NOMO-1 treated with DMSO at 0.1 percent for 48 hours (cell line): Measurements from ENCODE around the gene ZNRF2.

Experiments used
- DNase-seq: peaks from one replicate; lab custom pipeline; 2025; ENCODE audit not compliant: unreplicated experiment; lab: John Stamatoyannopoulos, UW

ZNRF2 gene

DNA sequence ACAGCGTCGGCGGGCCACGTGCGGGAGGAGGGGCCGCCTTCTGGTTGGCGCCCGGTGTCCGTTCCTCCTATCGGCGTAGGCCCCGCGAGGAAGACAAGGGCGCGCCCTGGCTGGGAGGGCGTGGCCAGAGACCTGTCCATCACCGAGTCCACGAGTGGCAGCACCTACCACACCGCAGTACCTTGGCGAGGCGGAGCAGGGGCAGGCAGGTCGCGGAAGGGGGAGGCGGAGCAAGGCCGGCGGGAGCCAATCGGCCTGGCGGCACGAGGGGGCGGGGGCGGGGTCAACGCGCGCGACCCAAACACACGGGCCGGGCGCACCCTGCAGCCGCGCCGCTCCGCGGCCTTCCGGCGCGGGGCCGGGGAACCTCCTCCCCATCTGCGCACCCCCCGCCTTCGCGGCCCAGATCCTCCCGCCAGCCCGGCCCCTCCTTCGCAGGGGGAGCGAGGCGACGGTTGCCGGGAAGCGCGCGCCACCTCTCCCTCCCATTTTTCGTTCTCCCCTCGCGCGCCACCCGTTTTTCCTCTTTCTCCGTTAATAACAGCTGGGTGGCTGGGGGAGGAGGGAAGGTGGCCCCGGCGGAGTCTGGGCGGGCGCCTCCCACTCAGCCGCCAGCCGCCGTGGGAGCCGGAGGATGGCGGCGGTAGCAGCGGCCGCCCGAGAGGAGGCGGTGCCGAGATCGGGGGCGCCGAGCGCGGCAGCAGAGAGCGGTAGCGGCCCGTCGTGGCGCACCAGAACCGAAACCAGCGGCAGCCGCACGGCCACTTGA is at the start of gene ZNRF2:
ZNRF2 (plus strand) TSS at position 300 of the 769 bp plus-strand sequence. CDS start 761 bp downstream, outside the sequence.
- DNase-seq = peak; percentile 99

GRCh38 chr7:30237271-30237695 is 47.1 kb upstream of the ZNRF2 start:
- peak; percentile 37 for DNase-seq

- DNase-seq = no peak
Measured at GRCh38 chr7:30238721-30239441, 45.5 kb upstream of the ZNRF2 start.

DNA sequence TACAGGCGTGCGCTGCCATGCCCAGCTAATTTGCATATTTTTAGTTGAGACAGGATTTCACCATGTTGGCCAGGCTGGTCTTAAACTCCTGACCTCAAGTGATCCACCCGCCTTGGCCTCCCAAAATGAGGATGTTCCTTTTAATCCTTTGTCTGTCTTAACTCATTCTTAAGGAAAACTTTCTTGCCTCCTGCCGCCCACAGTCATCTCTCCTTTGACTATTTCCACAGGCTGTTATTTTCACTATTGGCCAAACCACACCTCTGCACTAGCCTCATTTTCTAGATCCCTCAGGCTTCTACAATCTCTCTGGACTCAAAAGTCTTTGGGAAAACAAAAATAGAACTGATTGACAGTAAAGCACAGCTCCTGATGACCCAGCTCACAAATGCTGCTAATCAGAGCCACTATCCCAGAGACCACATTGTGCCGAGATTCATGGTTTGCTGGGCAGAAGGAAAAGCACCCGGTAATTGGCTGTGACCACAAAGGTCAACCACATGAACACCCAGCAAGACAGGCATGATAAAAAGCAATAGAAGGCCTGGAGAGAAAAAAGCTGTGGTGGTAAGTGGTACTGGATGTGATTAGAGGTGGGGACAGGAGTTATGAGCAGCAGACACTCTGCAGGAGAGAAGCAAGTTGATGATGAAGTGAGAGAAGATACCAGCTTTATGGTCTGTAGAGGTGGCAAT is 44.1 kb upstream of the ZNRF2 start:
- DNase-seq = peak; percentile 48

GRCh38 chr7:30241767-30242166 is 42.6 kb upstream of the ZNRF2 start:
- no peak for DNase-seq

DNA sequence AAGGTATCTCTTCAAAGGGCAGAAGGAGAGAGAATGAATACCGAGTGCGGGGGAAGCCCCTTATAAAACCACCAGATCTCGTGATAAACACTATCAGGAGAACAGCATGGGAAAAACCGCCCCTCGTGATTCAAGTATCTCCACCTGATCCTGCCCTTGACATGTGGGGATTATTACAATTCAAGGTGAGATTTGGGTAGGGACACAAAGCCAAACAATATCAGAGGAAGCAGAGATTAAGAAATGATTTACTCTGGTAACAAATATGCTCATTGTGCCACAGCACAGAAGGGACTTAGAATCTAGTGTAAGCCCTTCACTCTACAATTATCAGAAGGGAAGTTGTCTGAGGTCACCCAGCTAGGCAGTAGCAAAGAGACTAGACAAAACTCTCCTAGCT is 40.1 kb upstream of the ZNRF2 start:
- DNase-seq = no peak

GRCh38 chr7:30245913-30246312 is 38.5 kb upstream of the ZNRF2 start:
- no peak for DNase-seq

DNA sequence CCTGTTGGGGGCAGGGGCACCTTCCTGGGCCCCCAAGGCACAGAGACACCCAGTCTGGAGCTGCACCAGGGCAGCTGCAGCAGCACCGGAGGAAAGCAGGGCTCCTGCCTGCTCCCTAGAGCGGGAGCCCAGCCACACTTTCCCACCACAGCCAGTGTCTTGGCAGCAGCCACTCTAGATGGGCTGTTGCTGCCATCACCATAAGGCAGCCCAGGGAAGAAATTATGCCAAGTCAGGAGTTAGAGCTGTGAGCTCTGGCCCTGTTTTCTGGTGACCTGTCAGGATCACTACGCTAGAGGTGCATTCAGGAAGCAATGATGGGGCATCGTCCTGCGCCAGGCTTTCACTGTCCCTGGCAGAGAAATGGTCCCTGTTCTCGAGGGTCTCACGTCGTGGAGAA is 38.0 kb upstream of the ZNRF2 start:
- DNase-seq = no peak

GRCh38 chr7:30247541-30248401 is 36.6 kb upstream of the ZNRF2 start:
- DNase-seq = no peak

- no peak for DNase-seq
Measured at GRCh38 chr7:30249316-30249715, 35.1 kb upstream of the ZNRF2 start.

GRCh38 chr7:30249986-30250774 is 34.2 kb upstream of the ZNRF2 start:
- no peak for DNase-seq

DNA sequence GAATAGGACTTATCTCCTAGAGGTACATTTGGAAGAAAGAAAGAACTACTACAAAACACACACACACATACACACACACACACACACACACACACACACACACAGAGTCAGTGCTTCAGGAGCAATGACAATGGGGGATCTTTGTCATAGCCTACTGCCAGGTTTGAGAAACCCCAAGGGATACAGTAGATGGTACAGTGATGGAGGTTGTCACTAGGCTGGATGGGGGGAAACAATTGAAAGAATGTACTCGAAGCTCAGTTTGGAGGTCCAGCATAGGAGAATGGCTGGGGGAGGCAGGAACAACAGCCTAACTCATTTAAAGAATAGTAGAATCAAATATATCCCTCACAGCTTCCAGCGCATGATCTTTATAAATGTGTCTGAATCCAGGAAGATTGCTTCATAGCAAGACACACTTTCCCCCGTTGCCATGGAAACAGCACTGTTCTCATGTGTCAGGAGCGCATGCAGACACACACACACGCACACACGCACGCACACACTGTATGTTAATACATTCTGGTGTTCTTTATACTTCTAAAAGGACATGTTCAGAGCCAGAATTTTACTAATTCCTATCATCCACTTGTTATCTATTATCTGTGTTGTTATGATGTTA is 32.6 kb upstream of the ZNRF2 start:
- no peak for DNase-seq

DNA sequence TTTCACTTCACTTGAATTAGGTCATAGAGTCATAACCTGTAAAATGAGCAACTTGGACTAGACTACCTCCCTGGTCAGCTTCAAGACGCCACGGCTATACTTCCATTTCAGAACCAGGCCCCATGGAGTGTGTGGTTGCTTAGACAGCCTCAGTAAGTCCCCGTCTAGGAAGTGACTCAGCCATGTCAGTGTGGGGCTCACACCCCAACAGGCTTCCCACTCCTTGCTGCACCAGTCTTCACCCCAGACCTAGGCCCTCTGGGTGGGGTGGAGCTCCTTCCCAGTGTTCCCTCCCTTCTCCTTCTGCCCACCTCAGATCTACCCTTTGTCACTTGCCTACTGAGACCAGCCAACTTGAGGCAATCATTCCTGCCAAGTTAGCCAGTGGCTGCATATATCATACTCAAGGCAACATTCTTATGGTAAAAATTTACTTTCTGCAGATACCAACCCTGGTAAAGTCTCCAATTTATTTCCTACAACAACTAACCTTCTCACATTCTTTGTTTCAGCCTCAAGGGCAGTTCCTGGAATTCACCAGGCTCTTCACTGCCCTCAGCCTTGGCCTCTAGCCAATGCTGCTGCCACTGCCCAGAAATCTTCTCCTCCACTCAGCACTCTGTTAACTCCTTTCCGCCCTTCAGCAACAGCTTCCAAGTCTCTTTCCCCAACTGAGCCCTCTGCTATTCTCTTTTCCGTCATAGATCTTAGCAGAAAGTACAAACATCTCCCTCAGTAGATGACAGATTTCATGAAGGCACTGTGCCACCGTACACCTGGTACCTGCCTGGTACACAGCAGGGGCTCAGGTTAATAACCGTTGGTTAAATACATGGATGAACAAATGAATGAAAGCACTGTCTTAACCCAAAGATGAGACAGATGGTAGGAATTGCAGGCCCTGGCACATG is 31.3 kb upstream of the ZNRF2 start:
- DNase-seq = no peak

- no peak for DNase-seq
Measured at GRCh38 chr7:30253796-30254165, 30.6 kb upstream of the ZNRF2 start.

DNA sequence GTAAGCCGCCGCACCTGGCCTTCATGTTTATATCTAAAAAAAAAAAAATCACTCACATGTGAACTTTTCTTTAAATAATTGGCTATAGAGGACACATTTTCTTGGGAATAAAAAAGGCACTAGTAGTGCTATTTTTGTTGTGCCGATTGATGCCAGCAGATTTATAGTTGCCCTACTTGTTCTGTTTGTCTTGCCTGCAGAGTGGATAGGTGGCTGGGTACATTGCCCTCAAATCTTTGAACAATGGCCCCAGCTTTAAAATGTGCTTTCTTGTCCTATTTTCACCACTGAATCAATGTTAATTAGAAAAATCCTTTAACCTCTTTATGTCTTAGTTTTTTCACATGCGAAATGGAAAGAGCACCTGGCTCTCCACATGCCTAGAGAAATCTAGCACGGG is 30.1 kb upstream of the ZNRF2 start:
- DNase-seq = no peak

DNA sequence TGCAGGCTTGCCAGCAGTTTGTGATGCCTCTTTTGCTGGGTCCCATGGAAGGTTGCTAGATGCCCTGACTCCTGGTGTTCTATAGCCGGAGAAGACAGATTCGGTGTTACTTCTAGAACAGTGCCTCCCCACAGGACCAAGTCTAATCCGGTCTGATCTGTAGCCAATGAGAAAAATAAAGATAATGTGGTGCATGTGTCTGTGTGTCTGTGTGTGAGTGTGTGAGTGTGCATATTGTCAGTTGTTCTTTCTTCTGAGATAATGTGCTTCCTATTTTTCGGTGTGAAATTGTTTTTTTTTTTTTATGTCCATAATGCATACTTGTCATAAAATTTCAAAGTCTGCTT is 29.7 kb upstream of the ZNRF2 start:
- no peak for DNase-seq

DNA sequence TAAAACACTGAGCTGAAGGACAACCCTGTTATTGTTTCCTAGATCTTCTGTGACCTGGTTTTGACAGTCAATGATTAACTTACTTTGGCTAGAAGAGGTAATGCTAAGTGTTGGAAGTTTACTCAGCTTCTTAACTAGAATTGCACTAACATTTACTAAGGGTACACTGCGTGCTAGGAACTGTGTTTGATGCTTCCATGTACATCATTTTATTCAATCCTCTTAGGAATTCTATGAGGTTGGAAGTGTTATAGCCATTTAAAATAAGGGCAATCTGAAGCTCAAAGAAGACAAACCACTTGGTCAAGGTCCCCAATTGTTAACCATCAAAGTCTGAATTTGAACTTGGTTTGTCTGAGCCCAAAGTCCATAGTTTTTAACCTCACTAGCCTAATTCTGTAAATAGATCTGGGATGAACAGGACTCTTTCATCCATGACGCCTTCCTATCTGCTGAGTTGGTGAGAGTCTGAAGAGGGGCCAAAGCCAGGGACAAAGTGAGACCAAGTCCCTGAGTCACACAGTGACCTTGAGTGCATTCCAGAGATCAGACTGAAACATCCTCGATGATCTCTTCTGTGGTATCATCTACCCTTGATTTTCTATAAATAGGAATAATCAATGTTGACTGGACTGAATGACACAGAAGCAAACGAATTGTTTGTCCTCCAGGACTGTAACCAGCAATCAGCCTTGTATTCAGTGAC is 29.2 kb upstream of the ZNRF2 start:
- no peak for DNase-seq

DNA sequence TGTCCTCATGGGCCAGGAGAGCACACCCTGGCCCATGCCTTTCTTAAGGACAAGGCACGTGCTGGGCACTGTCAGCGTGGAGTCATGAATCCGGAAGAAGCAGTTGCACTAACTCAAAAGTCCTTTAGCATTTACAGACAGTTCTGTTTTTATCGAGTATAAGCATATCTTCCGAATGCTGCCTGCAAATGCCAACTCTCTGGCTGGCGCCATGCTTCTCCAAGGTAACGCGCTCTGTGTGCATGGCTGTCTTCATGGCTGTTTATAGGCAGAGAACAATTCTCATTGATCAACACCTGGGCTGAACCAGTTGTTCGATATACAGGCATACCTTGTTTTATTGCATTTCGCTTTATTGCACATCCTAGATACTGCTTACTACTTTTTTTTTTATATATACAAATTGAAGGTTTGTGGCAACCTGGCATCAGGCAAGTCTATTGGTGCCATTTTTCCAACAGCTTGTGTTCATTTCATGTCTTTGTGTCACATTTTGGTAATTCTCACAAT is 28.0 kb upstream of the ZNRF2 start:
- no peak for DNase-seq
